Panc1 (cell line): Measurements from ENCODE around the gene CASQ2. TPM values are rescaled to one million over a fixed set of nuclear protein-coding genes. Genes with fewer than 3 reads are reported as not detected.

Experiments
- ATAC-seq: fragments of 200-7000 bp; cut with Tn5 transposase; 2 replicates; pipeline ENCODE4 v1.9.1; 2020; ENCODE audit warnings: mild to moderate bottlenecking, moderate library complexity
- BruUV-seq: library from RNA; stranded (reverse); fragments of 400-500 nt; replicated peaks from 2 replicates; lab custom pipeline; 2021; lab: Mats Ljungman, UMichigan
- CTCF ChIA-PET: fragments of 300-600 bp; sonication (Branson Sonifier 250); formaldehyde crosslinking; loops from one replicate; lab custom pipeline; 2022; ENCODE audit warnings: antibody characterized with exemption; lab: Charles Lee
- POLR2A ChIA-PET: fragments of 300-600 bp; sonication (Branson Sonifier 250); formaldehyde crosslinking; loops from one replicate; lab custom pipeline; 2022; ENCODE audit warnings: antibody characterized with exemption; lab: Charles Lee
- DNase-seq: peaks from one replicate; pipeline ENCODE4 v3.0.0-alpha.2; 2010; ENCODE audit warnings: low read depth, low spot score
- H3K27ac ChIP-seq: 2 replicates; pipeline ENCODE4 v1.5.1; 2011; ENCODE audit warnings: mild to moderate bottlenecking, low read length, inconsistent platforms
- H3K27me3 ChIP-seq: fragments of 200-500 bp; sonication (Bioruptor generic); 2 replicates; pipeline ENCODE4 v1.6.0; 2014; ENCODE audit warnings: low read length, inconsistent platforms; ENCODE audit not compliant: control insufficient read depth, insufficient read depth
- H3K36me3 ChIP-seq: fragments of 200-500 bp; sonication (Bioruptor generic); 2 replicates; pipeline ENCODE4 v1.5.1; 2014; ENCODE audit warnings: inconsistent platforms, mild to moderate bottlenecking, low read length, moderate library complexity; ENCODE audit not compliant: control insufficient read depth, insufficient read depth
- H3K4me1 ChIP-seq: 2 replicates; pipeline ENCODE4 v1.5.1; 2011; ENCODE audit warnings: inconsistent platforms, mild to moderate bottlenecking, low read length, moderate library complexity; ENCODE audit not compliant: control insufficient read depth, insufficient read depth
- H3K4me3 ChIP-seq, 2 experiments: 2 replicates each; pipeline ENCODE4 v1.5.1; 2011 to 2012; ENCODE audit warnings: low read depth in 2 of 2, low read length in 2 of 2, mild to moderate bottlenecking in 2 of 2, inconsistent platforms in 1 of 2, moderate library complexity in 1 of 2
- H3K9me3 ChIP-seq: fragments of 200-500 bp; sonication (Bioruptor generic); 2 replicates; pipeline ENCODE4 v1.5.1; 2014; ENCODE audit warnings: low read depth, mild to moderate bottlenecking, inconsistent platforms, low read length, moderate library complexity; ENCODE audit not compliant: control insufficient read depth, insufficient read depth
- POLR2AphosphoS5 ChIP-seq: IDR thresholded peaks from 2 replicates; pipeline ENCODE4 v1.6.1; 2012; ENCODE audit warnings: mild to moderate bottlenecking, low read depth, low read length, moderate library complexity
- SIN3A ChIP-seq: IDR thresholded peaks from 2 replicates; pipeline ENCODE4 v1.6.1; 2012; ENCODE audit warnings: low read depth, mild to moderate bottlenecking, low read length, moderate library complexity, borderline replicate concordance; ENCODE audit not compliant: insufficient read depth
- TCF7L2 ChIP-seq: IDR thresholded peaks from 2 replicates; pipeline ENCODE4 v1.6.1; 2011; ENCODE audit warnings: mild to moderate bottlenecking, low read depth, low read length, inconsistent platforms
- in situ Hi-C: cut with HindIII; loops from 2 replicates; pipeline ENCODE4 v1.10.0; 2016; ENCODE audit warnings: low sequenced_read_pairs, low pct_unique_long_range_greater_than_20kb
- intact Hi-C: fragments of 100-400 bp; cut with micrococcal nuclease; formaldehyde crosslinking; loops from one replicate; pipeline ENCODE4 v1.10.0; 2022; ENCODE audit not compliant: unreplicated experiment
- total RNA-seq: library from RNA; stranded (reverse); gene quantifications from one replicate; pipeline ENCODE4 v1.2.1, GENCODE V29; 2021; ENCODE audit not compliant: unreplicated experiment
- TF ChIP-seq, protein P1 (sequence below), 2 experiments: IDR thresholded peaks; 2 replicates each; pipeline ENCODE4 v1.6.1; 2011 to 2012; ENCODE audit warnings: low read depth in 2 of 2, control low read depth in 1 of 2, low read length in 1 of 2, mild to moderate bottlenecking in 1 of 2, moderate library complexity in 1 of 2; ENCODE audit not compliant: insufficient read depth in 1 of 2
- TF ChIP-seq, protein P2 (sequence below): fragments of 450-650 bp; IDR thresholded peaks from 2 replicates; pipeline ENCODE4 v1.5.1; 2017; ENCODE audit warnings: mild to moderate bottlenecking

The CASQ2 gene
- total RNA-seq, 1 experiment from 2014 or later: not detected

DNA sequence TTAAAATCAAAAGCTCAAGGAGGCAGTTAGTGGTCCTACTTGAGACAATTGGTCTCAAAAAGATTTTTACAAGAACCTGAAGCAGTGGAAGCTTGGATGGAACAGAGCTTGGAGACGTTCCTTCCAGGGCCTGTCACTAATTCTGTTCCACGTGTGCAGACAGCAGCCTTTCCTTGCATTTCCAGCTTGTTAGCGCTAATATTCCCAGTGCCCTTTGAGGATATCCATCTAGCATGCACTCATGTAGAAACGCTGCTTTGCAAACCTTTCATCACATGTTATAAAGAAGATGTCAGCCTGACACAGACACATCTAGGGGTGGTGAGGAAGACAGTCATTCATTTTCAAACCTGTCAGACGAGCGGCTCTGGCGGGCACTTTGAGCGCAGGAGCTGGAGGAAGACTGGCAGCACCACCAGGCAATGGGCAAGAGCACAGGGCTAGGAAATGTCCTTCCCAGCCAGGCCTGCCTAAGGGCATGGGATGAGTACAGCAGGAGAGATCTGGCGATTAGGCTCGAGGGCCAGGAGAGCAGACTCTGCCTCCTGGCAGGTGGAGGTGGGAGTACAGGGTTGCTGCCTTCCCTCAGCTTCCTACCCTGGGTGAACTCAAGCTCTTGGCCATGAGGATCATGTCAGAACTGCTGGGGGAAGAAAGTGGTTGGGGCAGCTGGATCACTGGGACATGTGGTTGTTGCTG, 55.5 kb downstream of the CASQ2 start:
- no peaks in the 10 kb centered on the region for H3K27me3 ChIP-seq
- in situ Hi-C loops: no loop called here
- DNase-seq (no peak), ATAC-seq (no peak)
- intact Hi-C loops: no loop called here
- BruUV-seq: no TSS peak
- TF ChIP-seq POLR2AphosphoS5 (no peak), SIN3A (no peak), TCF7L2 (no peak)
- TF ChIP-seq, protein P1, sequence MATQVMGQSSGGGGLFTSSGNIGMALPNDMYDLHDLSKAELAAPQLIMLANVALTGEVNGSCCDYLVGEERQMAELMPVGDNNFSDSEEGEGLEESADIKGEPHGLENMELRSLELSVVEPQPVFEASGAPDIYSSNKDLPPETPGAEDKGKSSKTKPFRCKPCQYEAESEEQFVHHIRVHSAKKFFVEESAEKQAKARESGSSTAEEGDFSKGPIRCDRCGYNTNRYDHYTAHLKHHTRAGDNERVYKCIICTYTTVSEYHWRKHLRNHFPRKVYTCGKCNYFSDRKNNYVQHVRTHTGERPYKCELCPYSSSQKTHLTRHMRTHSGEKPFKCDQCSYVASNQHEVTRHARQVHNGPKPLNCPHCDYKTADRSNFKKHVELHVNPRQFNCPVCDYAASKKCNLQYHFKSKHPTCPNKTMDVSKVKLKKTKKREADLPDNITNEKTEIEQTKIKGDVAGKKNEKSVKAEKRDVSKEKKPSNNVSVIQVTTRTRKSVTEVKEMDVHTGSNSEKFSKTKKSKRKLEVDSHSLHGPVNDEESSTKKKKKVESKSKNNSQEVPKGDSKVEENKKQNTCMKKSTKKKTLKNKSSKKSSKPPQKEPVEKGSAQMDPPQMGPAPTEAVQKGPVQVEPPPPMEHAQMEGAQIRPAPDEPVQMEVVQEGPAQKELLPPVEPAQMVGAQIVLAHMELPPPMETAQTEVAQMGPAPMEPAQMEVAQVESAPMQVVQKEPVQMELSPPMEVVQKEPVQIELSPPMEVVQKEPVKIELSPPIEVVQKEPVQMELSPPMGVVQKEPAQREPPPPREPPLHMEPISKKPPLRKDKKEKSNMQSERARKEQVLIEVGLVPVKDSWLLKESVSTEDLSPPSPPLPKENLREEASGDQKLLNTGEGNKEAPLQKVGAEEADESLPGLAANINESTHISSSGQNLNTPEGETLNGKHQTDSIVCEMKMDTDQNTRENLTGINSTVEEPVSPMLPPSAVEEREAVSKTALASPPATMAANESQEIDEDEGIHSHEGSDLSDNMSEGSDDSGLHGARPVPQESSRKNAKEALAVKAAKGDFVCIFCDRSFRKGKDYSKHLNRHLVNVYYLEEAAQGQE (IDR thresholded peaks at IDR 0.05; ENCODE audit: insufficient read depth in 1 of 2, low read depth in 2 of 2, low read length in 1 of 2): no peak
- TF ChIP-seq, protein P2, sequence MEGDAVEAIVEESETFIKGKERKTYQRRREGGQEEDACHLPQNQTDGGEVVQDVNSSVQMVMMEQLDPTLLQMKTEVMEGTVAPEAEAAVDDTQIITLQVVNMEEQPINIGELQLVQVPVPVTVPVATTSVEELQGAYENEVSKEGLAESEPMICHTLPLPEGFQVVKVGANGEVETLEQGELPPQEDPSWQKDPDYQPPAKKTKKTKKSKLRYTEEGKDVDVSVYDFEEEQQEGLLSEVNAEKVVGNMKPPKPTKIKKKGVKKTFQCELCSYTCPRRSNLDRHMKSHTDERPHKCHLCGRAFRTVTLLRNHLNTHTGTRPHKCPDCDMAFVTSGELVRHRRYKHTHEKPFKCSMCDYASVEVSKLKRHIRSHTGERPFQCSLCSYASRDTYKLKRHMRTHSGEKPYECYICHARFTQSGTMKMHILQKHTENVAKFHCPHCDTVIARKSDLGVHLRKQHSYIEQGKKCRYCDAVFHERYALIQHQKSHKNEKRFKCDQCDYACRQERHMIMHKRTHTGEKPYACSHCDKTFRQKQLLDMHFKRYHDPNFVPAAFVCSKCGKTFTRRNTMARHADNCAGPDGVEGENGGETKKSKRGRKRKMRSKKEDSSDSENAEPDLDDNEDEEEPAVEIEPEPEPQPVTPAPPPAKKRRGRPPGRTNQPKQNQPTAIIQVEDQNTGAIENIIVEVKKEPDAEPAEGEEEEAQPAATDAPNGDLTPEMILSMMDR: no peak
- no peak overlapping the region for H3K27ac ChIP-seq
- no peaks in the 10 kb centered on the region for H3K9me3 ChIP-seq
- no peaks in the 10 kb centered on the region for H3K36me3 ChIP-seq
- ChIA-PET CTCF (no interaction called here), POLR2A (no interaction called here)
- H3K4me3 ChIP-seq: no peak overlapping the region
- H3K4me1 ChIP-seq: no peaks in the 10 kb centered on the region

DNA sequence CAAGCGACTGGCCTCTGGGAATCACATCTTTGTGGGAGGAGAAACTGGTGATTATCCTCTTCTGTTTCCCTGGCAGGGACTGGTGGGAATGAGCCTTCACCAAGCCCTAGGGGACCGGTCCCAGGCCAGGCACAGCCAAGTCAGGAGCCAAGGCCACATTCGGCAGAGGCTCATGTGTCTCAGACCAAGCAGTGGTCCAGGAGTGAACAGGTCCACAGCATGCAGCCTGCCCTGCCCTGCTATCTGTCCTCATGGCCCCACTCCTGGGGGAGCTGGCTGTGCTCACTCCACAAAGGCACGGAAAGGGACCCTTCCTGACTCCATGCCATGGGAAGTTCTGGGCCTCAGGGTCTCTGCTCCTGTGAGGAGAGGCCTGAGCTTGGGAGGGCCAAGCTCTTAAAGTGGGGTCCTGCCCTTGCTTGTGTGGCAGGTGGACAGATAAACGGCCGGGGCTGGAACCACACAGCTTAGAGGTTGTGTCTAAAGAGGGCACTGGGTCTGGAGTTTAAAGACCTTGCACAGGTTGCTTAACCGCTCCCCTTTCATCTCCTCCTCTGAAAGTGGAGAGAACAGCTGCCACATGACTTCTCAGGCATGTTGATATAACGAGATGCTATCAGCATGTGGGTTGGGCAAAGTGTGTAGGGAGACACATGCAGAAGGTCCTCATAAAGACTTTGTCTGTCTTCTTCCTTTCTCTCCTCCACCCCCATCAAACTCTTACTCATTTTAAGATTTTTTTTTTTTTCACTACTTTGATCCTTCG, 57.5 kb downstream of the CASQ2 start:
- CTCF ChIA-PET: interaction anchor here (0.6 to 0.7 kb wide), 2 partner anchors 54 to 69 kb away, joined by 4 to 5 read pairs; partner anchors contain the start of gene VANGL1
- no peak for TF ChIP-seq TCF7L2
- TF ChIP-seq, protein P2: no peak
- TF ChIP-seq POLR2AphosphoS5: no peak
- TF ChIP-seq, protein P1 (IDR thresholded peaks at IDR 0.05; ENCODE audit: insufficient read depth in 1 of 2, low read depth in 2 of 2, low read length in 1 of 2): no peak
- no peak for TF ChIP-seq SIN3A
- H3K27me3 ChIP-seq: no peaks in the 10 kb centered on the region
- intact Hi-C loops (no loop called here), in situ Hi-C loops (no loop called here)
- H3K9me3 ChIP-seq: no peaks in the 10 kb centered on the region
- POLR2A ChIA-PET: no interaction called here
- ATAC-seq: no peak
- no TSS peak for BruUV-seq
- no peak overlapping the region for H3K4me3 ChIP-seq
- no peak for DNase-seq
- no peaks in the 10 kb centered on the region for H3K36me3 ChIP-seq
- no peak overlapping the region for H3K27ac ChIP-seq
- no peaks in the 10 kb centered on the region for H3K4me1 ChIP-seq
